SU-DHL-6 (cell line): ENCODE measurements around the gene MRPS34.
"Not testable (repeated sequence)": the region's sequence is repeated elsewhere in the genome, so short reads cannot be mapped to it uniquely, and the experiment has no call there.

Experiments
- CTCF ChIP-seq: fragments of 200-600 bp; sonication (generic); IDR thresholded peaks from one replicate; pipeline ENCODE4 v1.5.1; 2017; ENCODE audit warnings: antibody characterized with exemption, mild to moderate bottlenecking, low read length, moderate library complexity; ENCODE audit not compliant: insufficient read depth, poor library complexity, severe bottlenecking
- EZH2phosphoT487 ChIP-seq: fragments of 200-600 bp; sonication (generic), shearing (Covaris generic); conservative IDR thresholded peaks from 2 replicates; pipeline ENCODE4 v1.6.1; 2018; ENCODE audit warnings: mild to moderate bottlenecking, antibody characterized with exemption, low read length, moderate library complexity, mixed read lengths

GRCh38 chr16:1732551-1732987, 40.4 kb downstream of the MRPS34 start:
- not testable (repeated sequence) for TF ChIP-seq CTCF, EZH2phosphoT487
